IgD-negative memory B cell (primary cell): ENCODE results near the gene CLN3. TPM values are rescaled to one million over a fixed set of nuclear protein-coding genes. Genes with fewer than 3 reads are reported as not detected.

Source experiments
- polyA plus RNA-seq: library from polyadenylated mRNA; unstranded; fragments of 300-500 nt; fragmentation: Illumina TruSeq; gene quantifications from one replicate; pipeline ENCODE4 v1.2.3, GENCODE V29; 2021

The CLN3 gene
- polyA plus RNA-seq, 1 donor from 2014 or later, result 14.4 TPM

Other genes starting within 250 kb of the CLN3 start
- 0.68 TPM for gene SBK1, start 199.5 kb downstream of the CLN3 start, polyA plus RNA-seq
- 0.29 TPM for gene NPIPB6, start 128.6 kb downstream of the CLN3 start, polyA plus RNA-seq
- 22.3 TPM for gene EIF3CL, start 88.2 kb downstream of the CLN3 start, polyA plus RNA-seq
- 0.59 TPM for gene NPIPB7, start 19.7 kb downstream of the CLN3 start, polyA plus RNA-seq
- gene APOBR, start 2.6 kb upstream of the CLN3 start, polyA plus RNA-seq, result 0.14 TPM
- not detected for gene IL27, start 14.8 kb upstream of the CLN3 start, polyA plus RNA-seq
- not detected for gene NUPR1, start 46.9 kb upstream of the CLN3 start, polyA plus RNA-seq
- 49.2 TPM for gene SGF29, start 61.8 kb upstream of the CLN3 start, polyA plus RNA-seq
- not detected for gene SULT1A2, start 105.0 kb upstream of the CLN3 start, polyA plus RNA-seq
- gene SULT1A1, start 118.0 kb upstream of the CLN3 start, polyA plus RNA-seq, result 8.2 TPM
- gene NPIPB8, start 146.0 kb upstream of the CLN3 start, polyA plus RNA-seq, result not detected
- 255 TPM for gene EIF3C, start 219.4 kb upstream of the CLN3 start, polyA plus RNA-seq